Right kidney (tissue), 1 donor: ENCODE data around the gene MACROD2.

Experiments used
- DNase-seq: peaks from one replicate; pipeline ENCODE4 v3.0.0-alpha.2; 2016

The MACROD2 gene

DNA sequence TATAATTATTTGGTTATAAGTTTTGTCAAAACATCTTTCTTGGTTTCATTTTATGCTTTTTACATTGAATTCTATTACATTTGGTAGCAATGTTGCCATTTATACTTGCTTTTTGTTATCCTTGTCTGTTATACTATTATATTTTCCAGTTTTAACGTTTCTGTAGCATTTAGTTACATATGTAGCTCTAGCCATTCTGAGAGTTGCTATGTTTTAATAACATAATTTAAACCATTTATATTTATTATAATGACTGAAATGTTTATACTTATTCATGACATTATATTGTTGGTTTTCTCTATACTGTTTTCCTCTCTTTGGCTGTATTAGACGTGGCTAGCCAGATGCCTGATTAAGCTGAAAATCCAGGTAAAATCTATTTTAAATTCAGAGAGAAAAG, 594.1 kb downstream of the MACROD2 start:
- DNase-seq = no peak

DNA sequence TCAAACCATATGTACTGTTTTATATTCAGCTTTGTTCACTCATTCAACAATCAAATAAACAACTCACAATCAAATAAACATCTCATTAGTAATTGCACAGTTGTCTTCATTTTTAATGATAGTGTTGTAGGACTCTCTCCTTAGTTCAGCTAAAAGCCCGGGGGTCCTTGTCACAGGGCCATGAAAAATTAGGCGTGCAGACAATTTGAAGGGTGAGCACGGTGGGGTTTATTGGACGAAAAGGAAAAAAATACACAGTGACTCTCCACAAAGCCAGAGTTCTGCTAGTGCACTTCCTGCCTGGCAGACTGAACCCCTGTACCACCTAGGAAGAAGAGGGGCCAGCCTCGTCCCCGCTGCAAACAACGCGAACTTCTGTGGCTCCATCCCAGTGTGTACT, 599.7 kb downstream of the MACROD2 start:
- DNase-seq = no peak

DNA sequence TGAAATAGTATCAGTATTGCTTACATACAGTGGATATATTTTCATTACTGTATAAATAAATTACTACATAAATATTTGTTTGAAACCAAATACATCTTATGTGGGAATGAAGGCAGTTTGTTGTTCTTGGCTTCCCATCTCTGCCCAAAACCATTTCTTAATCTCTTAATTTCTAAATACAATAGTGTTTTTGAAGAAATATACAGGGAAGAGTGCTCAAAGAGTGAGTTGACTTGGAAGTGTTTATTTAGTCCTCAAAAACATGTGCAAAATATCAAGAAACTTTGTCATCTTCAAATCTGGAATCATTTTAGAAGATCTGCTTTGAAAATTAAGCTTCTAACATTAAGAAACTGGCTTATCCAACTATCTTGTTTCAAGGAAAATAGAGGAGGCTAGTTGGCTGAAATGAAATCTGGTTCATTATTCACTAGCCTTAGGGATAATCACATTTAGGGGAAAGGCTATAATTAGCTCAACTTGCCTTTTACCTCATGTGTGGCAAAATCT, 601.9 kb downstream of the MACROD2 start:
- no peak for DNase-seq

DNA sequence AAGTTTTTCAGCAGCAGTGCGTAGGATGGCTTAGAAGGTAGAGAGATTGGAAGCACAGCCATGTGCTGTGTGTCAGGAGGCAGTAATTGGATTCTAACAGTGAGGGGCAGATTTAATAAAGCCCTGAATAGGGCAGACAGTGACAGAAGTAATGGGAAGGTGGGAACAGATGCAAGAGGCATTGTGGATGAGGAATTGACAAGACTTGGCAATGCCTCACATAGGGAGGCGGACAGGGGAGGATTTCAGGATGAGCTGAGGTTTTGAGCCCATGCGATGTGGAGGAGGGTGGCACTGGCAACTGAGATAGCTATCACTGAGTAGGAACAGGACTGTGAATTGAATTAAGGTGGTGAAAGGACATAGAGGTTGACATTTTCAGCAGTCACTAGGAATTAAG, 604.3 kb downstream of the MACROD2 start:
- DNase-seq = no peak

DNA sequence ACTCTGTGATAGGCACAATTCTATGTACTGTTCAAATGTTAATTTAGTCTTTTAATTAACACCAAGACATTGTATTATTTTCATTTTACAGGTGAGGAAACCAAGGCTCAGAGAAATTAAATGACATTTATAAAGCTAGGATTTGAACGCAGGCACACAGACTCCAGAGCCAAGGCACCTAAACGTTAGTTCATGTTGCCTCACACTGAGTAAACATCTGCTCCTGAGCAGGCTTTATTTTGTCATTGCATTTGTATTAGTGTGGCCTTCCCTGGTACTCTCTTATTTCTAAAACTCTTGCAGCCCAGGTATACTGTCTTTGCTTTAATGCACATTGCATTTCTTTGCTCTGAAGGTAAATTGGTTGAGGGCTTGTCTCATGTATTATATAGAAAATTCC, 605.2 kb downstream of the MACROD2 start:
- DNase-seq = no peak

DNA sequence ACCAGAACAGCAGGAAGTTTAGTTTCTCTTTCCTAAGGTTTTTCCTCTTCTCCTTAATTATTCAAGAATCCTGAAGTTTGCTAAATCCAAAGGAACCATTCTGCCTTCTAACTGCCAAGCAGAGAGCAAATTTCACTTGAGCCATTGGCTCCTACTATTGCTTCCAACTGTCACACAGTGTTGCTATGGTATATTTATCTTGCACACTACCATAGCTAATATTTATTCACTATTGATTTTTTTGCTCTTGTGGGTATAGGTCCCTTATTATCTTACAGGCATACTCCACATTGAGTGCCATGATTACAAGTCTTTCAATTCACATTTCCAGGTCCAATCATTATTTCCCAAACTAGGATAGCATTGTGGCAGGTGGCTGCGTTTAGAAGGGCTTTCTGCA, 608.8 kb downstream of the MACROD2 start:
- DNase-seq = no peak

DNA sequence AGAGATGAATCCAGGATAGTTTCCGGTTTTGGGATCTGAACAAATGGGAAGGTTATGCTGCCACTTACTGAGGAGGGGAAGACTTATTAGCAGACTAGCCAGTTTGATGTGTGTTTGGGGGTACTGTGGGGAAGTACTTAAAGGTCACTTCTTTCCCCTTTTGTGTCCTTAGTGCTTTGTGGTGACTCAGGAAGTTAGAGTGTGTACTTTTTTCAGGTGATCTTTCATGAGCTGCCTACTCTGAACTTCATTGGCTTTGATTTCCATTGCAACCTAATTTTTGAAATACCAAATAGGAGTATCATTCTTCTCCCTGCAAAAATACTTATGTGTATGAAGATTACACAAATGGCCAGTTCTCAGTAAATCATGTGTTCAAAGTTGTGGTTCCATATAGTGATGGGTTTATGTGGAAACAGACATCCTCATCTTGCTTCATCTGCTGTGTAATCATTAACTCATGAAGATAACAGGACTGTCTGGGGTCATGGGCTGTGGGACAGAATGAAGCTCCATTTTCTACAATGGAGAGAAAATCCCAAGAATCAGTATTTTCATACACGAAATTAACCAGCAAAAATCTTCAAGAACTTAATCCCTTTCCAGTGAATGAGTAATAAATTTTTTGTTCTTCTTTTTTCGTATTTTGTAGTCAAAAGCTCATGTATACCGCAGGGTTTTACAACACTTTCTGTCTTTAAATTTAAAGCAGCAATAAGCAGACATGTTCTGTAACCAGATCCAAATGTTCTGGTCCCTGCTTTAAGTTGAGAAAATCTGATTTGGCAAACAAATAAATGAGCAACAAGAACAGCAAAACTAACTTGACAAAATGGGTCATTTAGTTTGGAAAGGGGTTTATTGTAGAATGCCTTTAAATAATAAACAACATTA, 614.3 kb downstream of the MACROD2 start:
- DNase-seq = peak; percentile 2

DNA sequence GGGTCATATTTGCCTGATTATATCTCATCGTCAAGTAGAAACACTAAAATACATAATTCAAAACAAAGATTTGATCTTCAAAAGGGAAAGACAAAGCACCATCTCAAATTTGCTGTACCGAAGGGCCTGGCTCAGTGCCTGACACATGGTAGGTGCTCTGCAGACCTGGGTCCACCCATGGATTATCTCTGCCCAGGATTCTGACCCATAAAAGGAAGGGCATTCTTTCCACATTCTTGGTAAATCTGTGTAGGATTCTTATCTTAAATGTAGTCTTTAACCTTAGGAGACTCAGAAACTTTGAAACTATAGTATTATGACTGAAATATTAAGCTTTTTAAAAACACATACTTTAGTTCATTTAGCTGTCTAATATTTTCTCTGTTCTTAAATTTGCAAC, 616.2 kb downstream of the MACROD2 start:
- no peak for DNase-seq

DNA sequence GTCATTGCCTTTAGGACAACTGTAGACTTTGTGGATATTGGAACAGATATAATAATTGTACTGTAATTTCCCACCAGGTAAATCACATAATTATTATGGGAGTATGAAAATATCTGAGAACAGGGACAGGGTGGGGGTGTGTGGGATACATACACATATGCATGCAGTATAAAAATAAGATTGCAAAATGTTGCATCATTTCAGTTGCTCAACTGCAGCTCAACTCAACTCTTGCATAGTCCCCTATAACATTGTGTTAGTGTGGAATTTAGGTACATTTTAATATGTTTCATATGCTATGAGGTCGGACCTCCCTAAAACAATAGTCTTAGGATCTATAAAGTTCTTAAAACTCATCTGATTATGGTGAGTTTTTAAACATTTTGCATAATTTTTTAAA, 617.1 kb downstream of the MACROD2 start:
- no peak for DNase-seq

DNA sequence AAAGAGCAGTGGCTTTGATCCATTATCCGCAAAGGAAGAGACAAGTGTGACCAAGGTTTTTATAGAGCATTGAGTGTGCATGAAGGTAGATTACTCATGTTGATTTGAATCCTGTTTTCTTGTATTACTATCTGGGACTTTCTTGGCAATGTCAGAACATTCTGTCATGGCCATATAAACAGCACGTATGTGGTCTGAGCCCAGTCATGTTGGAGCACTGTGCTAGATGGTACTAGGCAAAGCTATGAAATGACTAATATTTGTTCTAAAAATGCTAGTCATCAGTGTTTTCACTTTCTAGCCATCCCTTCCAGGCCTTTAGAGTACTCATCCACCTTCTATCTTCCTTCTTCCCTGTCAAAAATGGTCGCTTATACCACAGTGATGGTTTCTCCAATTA, 620.7 kb downstream of the MACROD2 start:
- DNase-seq = no peak

DNA sequence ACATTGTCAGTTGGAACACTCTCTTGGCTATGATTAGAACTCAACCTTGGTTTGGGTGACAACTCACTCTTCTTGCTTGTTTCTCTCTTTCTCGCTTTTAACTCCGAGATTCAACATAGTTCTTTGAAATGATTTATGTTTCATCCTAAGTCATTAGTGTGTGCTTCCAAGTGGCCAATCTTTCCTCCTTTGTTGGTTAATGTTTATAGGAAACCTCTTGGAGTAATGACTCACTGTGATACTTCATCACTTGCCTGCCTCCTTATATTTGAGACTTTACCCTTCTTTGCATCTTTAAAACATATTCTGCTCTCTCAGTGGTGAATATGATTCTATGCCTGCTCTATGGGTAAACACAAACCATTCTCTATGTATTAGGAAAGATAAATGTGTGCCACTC, 621.8 kb downstream of the MACROD2 start:
- no peak for DNase-seq

DNA sequence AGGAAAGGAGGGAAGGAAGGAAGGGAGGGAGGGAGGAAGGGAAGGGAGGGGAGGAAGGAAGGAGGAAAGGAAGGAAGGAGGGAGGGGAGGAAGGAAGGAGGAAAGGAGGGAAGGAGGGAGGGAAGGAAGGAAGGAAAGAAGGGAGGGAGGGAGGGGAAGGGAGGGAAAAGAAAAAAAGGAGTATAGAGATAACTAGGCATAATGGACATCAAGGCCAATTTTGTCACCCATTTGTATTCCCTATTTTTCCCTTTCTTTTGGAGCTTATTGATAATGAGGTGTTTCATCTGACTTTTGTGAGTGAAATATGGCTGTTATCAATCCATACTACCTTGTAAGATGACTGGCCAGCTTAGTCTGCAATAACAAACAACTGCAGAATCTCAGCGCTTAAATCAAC, 624.1 kb downstream of the MACROD2 start:
- no peak for DNase-seq

DNA sequence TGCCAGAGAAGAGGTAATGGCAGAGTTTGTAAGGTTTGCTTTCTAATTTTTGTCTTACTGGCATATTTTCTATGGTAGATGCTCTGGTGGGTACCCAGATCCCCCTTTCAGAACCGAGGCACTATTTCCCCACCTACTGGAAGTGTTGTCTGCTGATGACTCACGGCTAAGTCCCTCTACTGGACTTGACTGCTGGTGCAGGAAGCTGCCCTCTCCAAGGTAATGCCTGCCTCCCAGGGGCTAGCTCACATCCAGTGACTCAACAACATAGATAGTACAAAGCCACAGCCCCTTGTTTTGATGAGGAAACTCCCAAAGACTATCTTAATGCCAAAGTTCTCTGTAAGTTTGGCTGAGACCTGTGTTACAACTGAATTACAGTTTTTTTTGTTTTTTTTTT, 627.5 kb downstream of the MACROD2 start:
- DNase-seq = no peak

DNA sequence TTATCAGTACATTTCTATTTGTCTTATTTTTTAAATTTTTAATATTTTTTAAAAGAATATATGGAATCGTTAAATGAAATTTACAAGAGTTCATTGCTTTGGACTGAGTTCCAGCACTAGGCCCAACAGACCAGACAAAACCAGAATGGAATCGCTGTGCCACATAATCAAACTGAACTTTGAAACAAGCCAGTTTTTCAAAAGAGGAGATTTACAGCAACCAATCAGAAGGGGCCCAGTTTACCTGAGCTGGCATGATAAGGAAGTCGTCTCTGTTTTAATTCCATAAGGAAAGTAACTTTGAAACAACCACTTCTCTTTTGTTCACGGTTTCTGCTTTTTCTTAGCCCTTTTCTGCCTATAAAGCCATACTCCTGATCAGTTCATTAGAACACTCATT, 635.7 kb downstream of the MACROD2 start:
- DNase-seq = no peak

DNA sequence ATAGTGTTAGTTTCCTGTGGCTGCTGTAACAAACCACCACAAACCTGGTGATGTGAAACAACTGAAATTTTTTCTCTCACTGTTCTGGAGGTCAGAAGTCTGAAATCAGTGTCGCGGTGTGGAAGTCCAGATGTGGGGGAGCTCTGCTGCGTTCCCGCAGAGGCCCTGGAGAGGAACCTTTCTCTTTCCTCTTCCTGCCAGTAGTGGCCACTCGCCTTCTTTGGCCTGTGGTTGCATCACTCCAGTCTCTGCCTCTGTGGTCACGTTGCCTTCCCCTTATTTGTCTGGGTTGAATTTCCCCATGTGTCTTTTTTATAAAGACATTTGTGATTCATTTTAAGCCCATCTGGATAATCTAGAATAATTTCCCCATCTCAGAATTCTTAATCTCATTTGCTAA, 637.6 kb downstream of the MACROD2 start:
- DNase-seq = no peak

DNA sequence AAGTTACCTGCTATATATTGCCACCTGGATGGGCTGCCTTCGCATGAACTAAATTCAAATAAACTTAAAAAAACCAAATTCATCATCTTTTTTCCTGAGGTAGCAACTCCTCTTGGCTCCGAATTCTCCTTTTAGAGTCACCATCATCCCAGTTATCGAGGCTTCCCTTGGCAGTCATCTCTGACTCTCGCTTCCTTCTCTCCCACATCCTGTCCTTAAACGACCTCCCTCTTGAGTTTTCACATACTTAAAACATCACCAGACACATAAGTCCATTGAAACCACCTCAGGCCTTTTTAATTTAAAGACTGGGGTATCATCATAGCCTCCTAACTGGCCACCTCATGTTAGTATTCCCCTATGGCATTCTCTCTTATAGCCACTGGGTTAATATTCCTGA, 638.2 kb downstream of the MACROD2 start:
- DNase-seq = no peak

DNA sequence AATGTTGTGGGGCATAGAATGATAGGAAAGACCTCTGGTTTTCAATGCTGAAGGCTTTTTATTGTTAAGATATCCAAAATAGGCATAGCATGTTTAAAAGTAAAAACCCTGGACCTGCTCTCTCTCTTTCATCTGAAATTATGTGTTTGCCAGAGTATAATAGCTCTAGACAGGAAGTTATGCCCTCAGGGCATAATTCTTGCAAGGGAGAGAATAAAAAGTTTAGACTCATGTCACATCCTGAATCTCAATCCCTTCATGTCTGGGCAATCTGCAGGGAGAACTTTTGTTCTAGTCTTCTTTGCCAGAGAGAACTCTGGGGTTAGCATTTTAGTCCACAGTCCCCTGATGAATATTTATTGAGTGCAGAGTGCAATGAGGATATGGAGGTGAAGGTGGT, 639.3 kb downstream of the MACROD2 start:
- no peak for DNase-seq

DNA sequence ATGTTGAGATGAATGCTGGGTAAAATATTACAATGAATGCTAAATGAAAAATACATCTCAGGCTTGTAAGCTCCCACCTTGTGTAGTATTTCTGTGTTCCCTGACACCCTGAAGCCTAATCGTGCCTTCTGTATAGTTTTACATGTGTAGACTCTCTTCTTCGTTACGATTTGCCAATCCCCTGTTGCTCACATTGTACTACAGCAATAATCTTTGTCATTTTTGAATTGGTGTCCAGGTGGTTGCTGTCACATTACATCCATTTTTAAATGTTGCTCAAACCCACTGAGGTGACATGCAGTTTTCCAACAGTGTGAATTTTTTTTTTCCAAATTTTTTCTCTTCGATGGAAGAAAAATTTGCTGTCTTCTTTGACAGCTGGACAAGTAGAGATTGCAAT, 642.1 kb downstream of the MACROD2 start:
- DNase-seq = no peak

DNA sequence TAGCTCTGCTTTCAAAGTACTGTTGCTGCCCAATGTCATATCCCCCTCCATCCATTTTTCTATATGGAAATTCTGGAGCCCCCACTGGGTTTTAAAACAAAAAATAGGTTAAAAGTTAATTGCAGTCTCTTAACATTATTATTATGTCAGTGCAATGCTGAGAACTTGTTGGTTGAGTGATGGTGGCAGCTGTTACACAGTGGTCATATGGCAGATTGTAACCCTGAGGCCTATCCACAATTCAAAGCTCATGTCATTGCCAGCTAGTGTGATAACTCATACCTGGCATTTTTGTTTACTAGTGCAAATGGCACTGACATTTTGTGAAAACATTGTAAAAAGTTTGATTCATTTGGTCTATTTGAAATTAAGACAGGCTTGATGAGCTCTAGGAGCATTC, 647.8 kb downstream of the MACROD2 start:
- no peak for DNase-seq

DNA sequence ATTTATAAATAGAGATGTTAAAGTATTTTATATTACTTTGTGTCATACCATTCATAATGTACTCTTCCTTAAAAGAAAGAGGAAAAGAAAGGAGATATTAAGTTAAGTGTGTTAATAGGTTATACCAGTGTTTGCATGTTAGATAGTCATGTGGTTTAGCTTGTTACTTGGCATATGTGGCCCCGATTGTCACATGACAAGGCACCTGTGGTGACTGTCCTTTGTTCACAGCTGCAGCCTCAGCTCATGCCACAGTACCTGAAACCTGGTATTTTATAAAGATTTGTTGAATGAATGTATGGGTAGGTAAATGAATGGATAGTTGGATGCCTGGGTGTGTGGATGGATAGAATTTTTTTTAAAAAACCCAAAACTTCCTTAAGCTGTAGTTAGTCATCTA, 648.2 kb downstream of the MACROD2 start:
- no peak for DNase-seq

DNA sequence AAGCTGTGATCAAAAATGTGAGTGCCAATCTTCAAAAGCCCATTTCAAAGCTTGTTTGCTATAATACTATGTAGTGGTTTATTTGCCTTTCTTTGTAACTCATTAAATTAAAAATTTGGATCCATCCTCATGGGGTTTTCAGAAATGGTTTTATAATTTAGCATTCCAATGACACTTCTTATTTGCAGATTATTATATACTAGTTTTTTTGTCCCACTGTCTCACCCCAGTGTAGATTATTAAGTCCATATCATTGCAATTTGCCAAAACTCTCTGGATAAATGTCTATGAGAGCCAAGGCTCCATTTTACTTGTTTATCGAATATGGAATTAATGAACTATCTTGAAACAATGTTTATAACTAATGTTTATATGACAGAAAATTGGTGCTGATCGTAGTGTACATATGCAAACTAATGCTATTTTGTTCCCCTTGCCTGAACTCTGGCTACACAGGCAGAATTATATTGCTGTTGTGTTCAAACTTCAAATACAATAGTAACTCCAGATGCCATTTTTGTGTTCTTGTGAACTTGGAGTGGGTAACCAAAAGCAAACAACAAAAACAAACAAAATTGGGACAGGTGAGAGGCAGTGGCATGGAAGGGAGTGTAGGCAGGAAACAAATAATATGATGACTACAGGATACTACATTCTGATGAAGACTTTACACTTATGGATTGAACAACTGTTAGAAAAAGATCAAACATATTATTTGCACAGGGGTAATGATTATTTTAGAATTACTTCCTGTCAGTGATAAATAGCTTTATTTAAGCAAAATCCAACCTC, 649.2 kb downstream of the MACROD2 start:
- no peak for DNase-seq

DNA sequence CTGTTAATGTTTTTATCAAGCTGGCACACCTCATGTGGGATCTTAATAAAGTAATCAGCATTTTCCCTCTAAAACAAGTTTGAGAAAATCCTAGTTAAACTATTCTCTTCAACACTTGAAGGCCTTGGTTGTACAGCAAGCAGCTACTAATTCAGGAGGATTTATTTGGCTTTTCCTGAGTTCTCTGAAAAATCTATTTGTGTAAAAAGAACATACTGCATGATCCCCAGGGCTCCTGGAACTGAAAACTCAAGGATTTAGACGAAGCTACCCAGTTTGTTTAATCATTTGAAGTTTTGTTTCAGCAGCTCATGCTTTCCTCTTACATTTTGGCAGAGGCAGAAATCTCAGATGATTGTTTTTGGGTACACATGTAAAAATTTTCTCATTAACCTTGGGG, 651.7 kb downstream of the MACROD2 start:
- DNase-seq = no peak

DNA sequence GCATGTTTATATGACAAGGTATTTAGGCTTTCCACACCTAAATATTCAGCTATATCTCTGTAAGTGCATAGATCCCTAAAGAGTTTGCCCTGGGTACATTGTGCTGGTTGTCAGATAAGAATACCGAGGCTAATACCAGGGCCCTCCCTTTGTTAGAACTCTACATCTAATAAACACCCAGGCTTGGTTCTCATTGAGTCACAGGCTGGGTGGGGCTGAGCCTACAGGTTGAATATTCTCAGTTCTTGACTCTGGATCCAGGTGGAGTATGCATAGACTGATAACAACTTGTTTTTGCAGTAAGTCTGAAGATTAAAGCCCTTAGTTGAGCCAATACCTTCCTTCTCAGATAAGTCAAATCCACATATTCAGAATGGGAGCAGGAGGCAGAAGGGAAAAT, 654.3 kb downstream of the MACROD2 start:
- no peak for DNase-seq
